ENCODE data around the gene FAM131A. TPM values are rescaled to one million over a fixed set of nuclear protein-coding genes. Genes with fewer than 3 reads are reported as not detected.

FAM131A gene
- total RNA-seq, 1 experiment from 2014 or later: 12.9 TPM

DNA sequence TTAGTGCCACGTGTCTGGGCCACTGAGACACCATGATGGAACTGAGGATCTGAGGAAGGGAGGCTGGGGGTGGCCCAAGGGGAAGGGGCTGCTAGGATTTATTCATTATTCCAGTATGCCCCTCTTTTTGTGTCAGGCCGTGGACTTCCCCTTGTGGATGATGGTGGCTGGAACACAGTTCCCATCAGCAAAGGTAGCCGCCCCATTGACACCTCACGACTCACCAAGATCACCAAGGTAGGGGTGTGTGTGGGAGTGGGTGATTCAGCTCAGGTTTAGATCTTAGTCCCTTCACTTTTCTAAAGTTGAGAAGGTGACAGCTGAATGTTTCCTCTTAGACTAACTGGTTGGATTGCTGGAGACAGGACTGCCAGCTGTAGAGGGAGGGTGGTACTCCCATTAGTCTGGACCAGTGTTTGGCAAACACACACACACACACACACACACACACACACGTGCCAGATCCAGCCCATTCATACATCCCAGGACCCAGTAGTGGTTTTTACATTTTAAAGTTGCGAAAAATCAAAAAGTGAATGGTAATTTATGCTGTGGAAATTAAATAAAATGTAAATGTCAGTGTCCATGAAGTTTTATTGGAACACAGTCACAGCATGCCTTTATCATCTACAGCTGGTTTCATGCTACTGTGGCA lies 11.6 kb upstream of the FAM131A start:
- ChIA-PET CTCF (interaction anchor here (0.6 to 1.2 kb wide), 3 partner anchors 22 to 162 kb away, joined by 3 to 4 read pairs (median 3); no protein-coding TSS in a partner anchor), POLR2A (interaction anchor here (0.6 kb wide), 1 partner anchor 10 kb away, joined by 3 read pairs; no protein-coding TSS in a partner anchor)
- no peak overlapping the region for H3K4me3 Mint-ChIP-seq (ENCODE audit: unreplicated experiment)
- TF ChIP-seq CTCF (IDR thresholded peaks at IDR 0.05; ENCODE audit: unreplicated experiment): no peak
- no TSS peak for BruUV-seq (replicated peaks)
- no peaks in the 10 kb centered on the region for H3K27me3 Mint-ChIP-seq (ENCODE audit: insufficient read depth, unreplicated experiment)
- peaks cover 25% of the 10 kb centered on the region for H3K4me1 Mint-ChIP-seq (ENCODE audit: insufficient read depth, unreplicated experiment)
- H3K27ac Mint-ChIP-seq (ENCODE audit: low read depth, unreplicated experiment): no peak overlapping the region
- no peaks in the 10 kb centered on the region for H3K9me3 Mint-ChIP-seq (ENCODE audit: unreplicated experiment)
- peaks cover 100% of the 10 kb centered on the region for H3K36me3 Mint-ChIP-seq (ENCODE audit: insufficient read depth, unreplicated experiment)
- intact Hi-C loops (cut with micrococcal nuclease): no loop called here
- DNase-seq (ENCODE audit: unreplicated experiment): no peak

GRCh38 chr3:184327171-184327570 lies 10.2 kb upstream of the FAM131A start:
- H3K9me3 Mint-ChIP-seq (ENCODE audit: unreplicated experiment): no peaks in the 10 kb centered on the region
- BruUV-seq (replicated peaks): TSS peak; percentile 4
- peaks cover 35% of the 10 kb centered on the region for H3K4me1 Mint-ChIP-seq (ENCODE audit: insufficient read depth, unreplicated experiment)
- no peak for DNase-seq (ENCODE audit: unreplicated experiment)
- no peak overlapping the region for H3K4me3 Mint-ChIP-seq (ENCODE audit: unreplicated experiment)
- no peak overlapping the region for H3K27ac Mint-ChIP-seq (ENCODE audit: low read depth, unreplicated experiment)
- intact Hi-C loops (cut with micrococcal nuclease): no loop called here
- CTCF ChIA-PET: interaction anchor here (1.2 kb wide), 1 partner anchor 23 kb away, joined by 4 read pairs; no protein-coding TSS in a partner anchor
- no peaks in the 10 kb centered on the region for H3K27me3 Mint-ChIP-seq (ENCODE audit: insufficient read depth, unreplicated experiment)
- POLR2A ChIA-PET: interaction anchor here (1.0 kb wide), 1 partner anchor 11 kb away, joined by 3 read pairs; no protein-coding TSS in a partner anchor
- H3K36me3 Mint-ChIP-seq (ENCODE audit: insufficient read depth, unreplicated experiment): peaks cover 100% of the 10 kb centered on the region
- TF ChIP-seq CTCF (IDR thresholded peaks at IDR 0.05; ENCODE audit: unreplicated experiment): no peak

GRCh38 chr3:184328516-184328915 lies 8.9 kb upstream of the FAM131A start:
- intact Hi-C loops (cut with micrococcal nuclease): no loop called here
- H3K27me3 Mint-ChIP-seq (ENCODE audit: insufficient read depth, unreplicated experiment): no peaks in the 10 kb centered on the region
- H3K4me3 Mint-ChIP-seq (ENCODE audit: unreplicated experiment): no peak overlapping the region
- no peaks in the 10 kb centered on the region for H3K9me3 Mint-ChIP-seq (ENCODE audit: unreplicated experiment)
- POLR2A ChIA-PET: no interaction called here
- peaks cover 48% of the 10 kb centered on the region for H3K4me1 Mint-ChIP-seq (ENCODE audit: insufficient read depth, unreplicated experiment)
- peaks cover 100% of the 10 kb centered on the region for H3K36me3 Mint-ChIP-seq (ENCODE audit: insufficient read depth, unreplicated experiment)
- no peak for DNase-seq (ENCODE audit: unreplicated experiment)
- BruUV-seq (replicated peaks): no TSS peak
- no peak for TF ChIP-seq CTCF (IDR thresholded peaks at IDR 0.05; ENCODE audit: unreplicated experiment)
- H3K27ac Mint-ChIP-seq (ENCODE audit: low read depth, unreplicated experiment): peak overlapping the region; percentile 57
- CTCF ChIA-PET: no interaction called here

DNA sequence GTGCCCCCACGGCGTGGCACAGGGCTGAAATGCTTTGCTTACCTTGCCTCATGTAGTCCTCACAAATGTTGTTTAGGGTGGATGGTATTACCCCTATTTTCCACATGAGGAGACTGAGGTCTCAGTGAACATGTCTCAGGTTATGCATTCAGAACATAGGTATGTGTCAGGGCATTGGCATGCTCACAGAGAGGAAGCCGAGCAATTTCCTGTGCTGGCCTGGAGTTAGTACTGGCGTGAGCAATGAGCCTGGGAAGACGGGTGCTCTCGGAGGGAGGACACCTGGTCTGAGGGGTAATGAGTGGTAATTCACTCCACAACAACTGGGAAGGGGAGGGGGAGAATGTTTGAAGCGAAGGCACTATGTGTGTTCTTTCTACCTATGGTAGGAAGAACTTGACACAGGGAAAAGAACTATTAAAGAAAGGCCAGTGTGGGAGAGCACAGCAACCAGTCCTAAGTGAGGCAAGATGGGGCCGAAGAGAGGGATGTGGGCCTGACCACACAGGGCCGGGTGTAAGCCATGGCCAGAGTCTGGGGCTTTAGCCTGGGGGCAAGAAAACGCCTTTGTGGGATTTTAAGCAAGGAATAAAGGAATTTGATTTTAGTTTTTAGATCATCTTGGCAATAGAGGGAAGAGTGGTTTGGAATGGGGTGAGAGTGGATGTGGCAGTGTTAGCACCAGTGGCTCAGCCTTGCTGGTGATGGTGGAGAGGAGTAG lies 4.9 kb upstream of the FAM131A start:
- peak overlapping the region; percentile 89 for H3K27ac Mint-ChIP-seq (ENCODE audit: low read depth, unreplicated experiment)
- peak; percentile 83 for DNase-seq (ENCODE audit: unreplicated experiment)
- intact Hi-C loops (cut with micrococcal nuclease): no loop called here
- H3K36me3 Mint-ChIP-seq (ENCODE audit: insufficient read depth, unreplicated experiment): peaks cover 82% of the 10 kb centered on the region
- POLR2A ChIA-PET: no interaction called here
- peak overlapping the region; percentile 41 for H3K4me3 Mint-ChIP-seq (ENCODE audit: unreplicated experiment)
- no peak for TF ChIP-seq CTCF (IDR thresholded peaks at IDR 0.05; ENCODE audit: unreplicated experiment)
- H3K9me3 Mint-ChIP-seq (ENCODE audit: unreplicated experiment): no peaks in the 10 kb centered on the region
- no peaks in the 10 kb centered on the region for H3K27me3 Mint-ChIP-seq (ENCODE audit: insufficient read depth, unreplicated experiment)
- BruUV-seq (replicated peaks): no TSS peak
- peaks cover 64% of the 10 kb centered on the region for H3K4me1 Mint-ChIP-seq (ENCODE audit: insufficient read depth, unreplicated experiment)
- CTCF ChIA-PET: interaction anchor here (0.6 kb wide), 1 partner anchor 95 kb away, joined by 3 read pairs; no protein-coding TSS in a partner anchor

Data from MCF 10A (cell line).